SK-N-SH (cell line): Measurements from ENCODE around the gene PIGC. TPM values are rescaled to one million over a fixed set of nuclear protein-coding genes. Genes with fewer than 3 reads are reported as not detected.

Experiments
- CTCF ChIA-PET: fragments of 300-600, 350-600 bp; formaldehyde crosslinking; extraction: SDS; loops from one replicate; lab custom pipeline; 2021; lab: Yijun Ruan, JAX
- POLR2A ChIA-PET: fragments of 350-600 bp; sonication (Branson Sonifier 250); formaldehyde crosslinking; extraction: SDS; loops from one replicate; lab custom pipeline; 2020; ENCODE audit warnings: antibody characterized with exemption, inconsistent platforms; lab: Yijun Ruan, JAX
- DNase-seq: peaks from one replicate; pipeline ENCODE4 v3.0.0; 2012
- H2AFZ ChIP-seq: fragments of 200-600 bp; sonication (generic); 2 replicates; pipeline ENCODE4 v1.8.1; 2016; ENCODE audit warnings: antibody characterized with exemption, mild to moderate bottlenecking, low read depth
- H3F3A ChIP-seq: fragments of 200-600 bp; sonication (generic); replicated peaks from 2 replicates; pipeline ENCODE3; 2016; ENCODE audit warnings: antibody characterized with exemption, mild to moderate bottlenecking; ENCODE audit not compliant: insufficient read depth
- H3K27ac ChIP-seq, 2 experiments: fragments of 200-500 bp in 1 of 2; fragments of 200-600 bp in 1 of 2; sonication (Bioruptor generic) in 1 of 2; sonication (generic), shearing (Covaris generic) in 1 of 2; 2 replicates each; pipeline versions ENCODE4 v1.5.1 to v1.6.1; 2014 to 2016; ENCODE audit warnings: low read depth in 2 of 2, inconsistent platforms in 1 of 2, low read length in 1 of 2, mild to moderate bottlenecking in 1 of 2, mixed read lengths in 1 of 2
- H3K27me3 ChIP-seq: fragments of 200-600 bp; sonication (generic), shearing (Covaris generic); 2 replicates; pipeline ENCODE4 v1.6.1; 2016; ENCODE audit warnings: mixed run types; ENCODE audit not compliant: insufficient read depth
- H3K36me3 ChIP-seq, 2 experiments: fragments of 200-500 bp in 1 of 2; fragments of 200-600 bp in 1 of 2; sonication (Bioruptor generic) in 1 of 2; sonication (generic) in 1 of 2; replicated peaks in 1 of 2; 2 replicates each; pipeline versions ENCODE3 to v1.5.1; 2014 to 2016; ENCODE audit warnings: low read length in 1 of 2, mild to moderate bottlenecking in 1 of 2; ENCODE audit not compliant: insufficient read depth in 2 of 2, control insufficient read depth in 1 of 2
- H3K4me1 ChIP-seq, 2 experiments: fragments of 200-500 bp in 1 of 2; fragments of 200-600 bp in 1 of 2; sonication (Bioruptor generic) in 1 of 2; sonication (generic), shearing (Covaris generic) in 1 of 2; 2 replicates each; pipeline versions ENCODE4 v1.5.1 to v1.6.1; 2014 to 2016; ENCODE audit warnings: low read depth in 1 of 2, low read length in 1 of 2, mixed run types in 1 of 2; ENCODE audit not compliant: insufficient read depth in 2 of 2, control insufficient read depth in 1 of 2
- H3K4me2 ChIP-seq: fragments of 200-600 bp; sonication (generic), shearing (Covaris generic); 2 replicates; pipeline ENCODE4 v1.6.1; 2017; ENCODE audit warnings: mixed run types
- H3K4me3 ChIP-seq, 2 experiments: fragments of 200-500 bp in 1 of 2; fragments of 200-600 bp in 1 of 2; sonication (Bioruptor generic) in 1 of 2; sonication (generic), shearing (Covaris generic) in 1 of 2; 2 replicates each; pipeline versions ENCODE4 v1.5.1 to v1.8.1; 2014 to 2016; ENCODE audit warnings: low read depth in 2 of 2, inconsistent platforms in 1 of 2, low read length in 1 of 2, mild to moderate bottlenecking in 1 of 2, mixed read lengths in 1 of 2, moderate library complexity in 1 of 2
- H3K79me2 ChIP-seq: fragments of 200-600 bp; sonication (generic); 2 replicates; pipeline ENCODE4 v1.8.1; 2017; ENCODE audit warnings: mild to moderate bottlenecking; ENCODE audit not compliant: insufficient read depth
- H3K9ac ChIP-seq: fragments of 200-600 bp; sonication (generic); 2 replicates; pipeline ENCODE4 v1.6.1; 2017; ENCODE audit warnings: mixed run types
- H3K9me2 ChIP-seq: fragments of 200-600 bp; sonication (generic); 2 replicates; pipeline ENCODE4 v1.6.1; 2017; ENCODE audit warnings: mixed run types
- H3K9me3 ChIP-seq: fragments of 200-600 bp; sonication (generic); 2 replicates; pipeline ENCODE4 v1.6.1; 2017; ENCODE audit warnings: mixed run types, mild to moderate bottlenecking, moderate library complexity
- H4K20me1 ChIP-seq: fragments of 200-600 bp; sonication (generic); 2 replicates; pipeline ENCODE4 v1.6.1; 2017; ENCODE audit warnings: mild to moderate bottlenecking, mixed run types; ENCODE audit not compliant: insufficient read depth
- CTCF ChIP-seq: fragments of 200-600 bp; sonication (generic); IDR thresholded peaks from 2 replicates; pipeline ENCODE4 v1.6.1; 2017; ENCODE audit warnings: antibody characterized with exemption, mild to moderate bottlenecking, moderate library complexity
- ELF1 ChIP-seq: IDR thresholded peaks from 2 replicates; pipeline ENCODE4 v1.4.0; 2012
- GABPA ChIP-seq: IDR thresholded peaks from 2 replicates; pipeline ENCODE4 v1.4.0; 2012; ENCODE audit warnings: low read depth, mild to moderate bottlenecking
- PBX3 ChIP-seq: IDR thresholded peaks from 2 replicates; pipeline ENCODE4; 2012
- REST ChIP-seq: IDR thresholded peaks from 2 replicates; pipeline ENCODE4 v1.6.1; 2012; ENCODE audit warnings: mild to moderate bottlenecking, low read depth, low read length, moderate library complexity
- RXRA ChIP-seq: IDR thresholded peaks from 2 replicates; pipeline ENCODE4 v1.4.0; 2012; ENCODE audit warnings: low read depth, mild to moderate bottlenecking, borderline replicate concordance
- SMC3 ChIP-seq: IDR thresholded peaks from 2 replicates; pipeline ENCODE4 v1.6.1; 2012; ENCODE audit warnings: low read depth, low read length, improper control_type of control experiment
- YY1 ChIP-seq: IDR thresholded peaks from 2 replicates; pipeline ENCODE4 v1.4.0; 2012; ENCODE audit warnings: low read depth, mild to moderate bottlenecking
- WGBS: methylation state at CpG from one replicate; pipeline ENCODE4 v1.1.6; 2017; ENCODE audit warnings: low lambda C conversion rate; 5-methylcytosine and 5-hydroxymethylcytosine counted together
- polyA plus RNA-seq, 3 experiments: library from polyadenylated mRNA; depleted of rRNA; stranded (reverse); fragments of >200 nt; gene quantifications; 2 replicates each; pipeline ENCODE4 v1.2.3, GENCODE V29; 2012

The PIGC gene
- polyA plus RNA-seq, 1 of the 3 experiments (the other 2 are of a cell fraction), result 20.6 TPM

GRCh38 chr1:172460177-172460576 lies 16.3 kb upstream of the PIGC start:
- Histone ChIP-seq H3K9ac (no peak overlapping the region), H3K4me1 (no peaks in the 10 kb centered on the region), H2AFZ (no peak overlapping the region), H3K27me3 (no peaks in the 10 kb centered on the region), H3K4me3 (no peak overlapping the region), H3K27ac (no peak overlapping the region), H4K20me1 (no peaks in the 10 kb centered on the region), H3K79me2 (no peaks in the 10 kb centered on the region), H3K36me3 (no peaks in the 10 kb centered on the region), H3K9me2 (no peaks in the 10 kb centered on the region), H3F3A (no peaks in the 10 kb centered on the region), H3K4me2 (no peak overlapping the region), H3K9me3 (no peaks in the 10 kb centered on the region)
- ChIA-PET POLR2A (no interaction called here), CTCF (interaction anchor here (1.9 kb wide), 1 partner anchor 10 kb away, joined by 8 read pairs; no protein-coding TSS in a partner anchor)
- WGBS, result 8% methylated on average over 1 of the region's 1 CpG
- DNase-seq, result no peak
- TF ChIP-seq PBX3 (peak; percentile 47), YY1 (no peak), ELF1 (no peak), RXRA (no peak)

GRCh38 chr1:172457479-172458130 lies 13.7 kb upstream of the PIGC start:
- Histone ChIP-seq H3K27me3 (no peaks in the 10 kb centered on the region), H3K9ac (no peak overlapping the region), H3K36me3 (no peaks in the 10 kb centered on the region), H4K20me1 (no peaks in the 10 kb centered on the region), H3K9me3 (no peaks in the 10 kb centered on the region), H3K4me1 (peaks cover 0 to 4% of the 10 kb centered on the region in 2 experiments; a peak in 2 of 4 replicates), H3K27ac (no peak overlapping the region), H3K4me2 (no peak overlapping the region), H3K79me2 (no peaks in the 10 kb centered on the region), H3K9me2 (no peaks in the 10 kb centered on the region), H2AFZ (no peak overlapping the region), H3F3A (no peaks in the 10 kb centered on the region), H3K4me3 (no peak overlapping the region)
- WGBS, result 92% methylated on average over 1 of the region's 1 CpG
- TF ChIP-seq GABPA, result no peak
- no peak for TF ChIP-seq SMC3
- TF ChIP-seq YY1, result no peak
- no peak for TF ChIP-seq REST
- no peak for TF ChIP-seq CTCF
- ChIA-PET POLR2A (no interaction called here), CTCF (interaction anchor here (1.3 to 1.9 kb wide), 4 partner anchors 13 to 455 kb away, joined by 4 to 6 read pairs (median 4); no protein-coding TSS in a partner anchor)
- no peak for DNase-seq
